Mesenchymal stem cell (in vitro differentiated cells and primary cell): ENCODE results near the gene ARHGEF7.
A peak's percentile ranks its signal among the peaks of the same experiment; 100 is the strongest.

Source experiments
- DNase-seq: peaks from one replicate; pipeline ENCODE4 v3.0.0-alpha.2; 2013
- H2AFZ ChIP-seq: one replicate; pipeline ENCODE4 v1.6.1; 2013; ENCODE audit warnings: low read depth, mild to moderate bottlenecking, control low read depth, inconsistent platforms, low read length, moderate library complexity
- H2AK5ac ChIP-seq: 2 replicates; pipeline ENCODE4 v1.6.1; 2013; ENCODE audit warnings: low read length, moderate library complexity, mild to moderate bottlenecking, inconsistent platforms; ENCODE audit not compliant: severe bottlenecking
- H2BK120ac ChIP-seq: one replicate; pipeline ENCODE4 v1.6.1; 2013; ENCODE audit warnings: low read depth, mild to moderate bottlenecking, inconsistent platforms, low read length, moderate library complexity
- H2BK12ac ChIP-seq, 2 experiments: one replicate each; pipeline ENCODE4 v1.6.1; 2013; ENCODE audit warnings: inconsistent platforms in 2 of 2, low read length in 2 of 2, mild to moderate bottlenecking in 2 of 2, moderate library complexity in 2 of 2, control low read depth in 1 of 2
- H2BK15ac ChIP-seq: one replicate; pipeline ENCODE4 v1.6.1; 2013; ENCODE audit warnings: mild to moderate bottlenecking, low read depth, inconsistent platforms; ENCODE audit not compliant: poor library complexity, severe bottlenecking
- H2BK5ac ChIP-seq: 2 replicates; pipeline ENCODE4 v1.6.1; 2013; ENCODE audit warnings: low read depth, mild to moderate bottlenecking, low read length, control low read depth, inconsistent platforms; ENCODE audit not compliant: poor library complexity, severe bottlenecking
- H3K14ac ChIP-seq, 2 experiments: one replicate each; pipeline ENCODE4 v1.6.1; 2013; ENCODE audit warnings: inconsistent platforms in 2 of 2, low read length in 2 of 2, control low read depth in 1 of 2, mild to moderate bottlenecking in 1 of 2, moderate library complexity in 1 of 2
- H3K18ac ChIP-seq, 2 experiments: one replicate each; pipeline ENCODE4 v1.6.1; 2013; ENCODE audit warnings: inconsistent platforms in 2 of 2, low read length in 2 of 2, control low read depth in 1 of 2, low read depth in 1 of 2, mild to moderate bottlenecking in 1 of 2
- H3K23ac ChIP-seq, 2 experiments: one replicate each; pipeline ENCODE4 v1.6.1; 2013; ENCODE audit warnings: inconsistent platforms in 2 of 2, low read length in 2 of 2, mild to moderate bottlenecking in 2 of 2, moderate library complexity in 2 of 2, control low read depth in 1 of 2
- H3K27ac ChIP-seq: 2 replicates; pipeline ENCODE4 v1.5.1; 2013; ENCODE audit warnings: mild to moderate bottlenecking, moderate library complexity, low read length, control low read depth, inconsistent platforms; ENCODE audit not compliant: poor library complexity, severe bottlenecking
- H3K27me3 ChIP-seq, 2 experiments: 2 replicates each; pipeline versions ENCODE4 v1.6.1 to v1.7.0; 2013; ENCODE audit warnings: low read length in 2 of 2, mild to moderate bottlenecking in 2 of 2, moderate library complexity in 2 of 2, control low read depth in 1 of 2, inconsistent platforms in 1 of 2; ENCODE audit not compliant: control insufficient read depth in 1 of 2, insufficient read depth in 1 of 2
- H3K36me3 ChIP-seq, 2 experiments: 2 replicates each; pipeline versions ENCODE4 v1.6.1 to v1.7.0; 2013; ENCODE audit warnings: low read length in 2 of 2, control low read depth in 1 of 2, inconsistent platforms in 1 of 2, low read depth in 1 of 2, mild to moderate bottlenecking in 1 of 2; ENCODE audit not compliant: insufficient read depth in 2 of 2, control insufficient read depth in 1 of 2
- H3K4ac ChIP-seq, 2 experiments: one replicate each; pipeline ENCODE4 v1.6.1; 2013; ENCODE audit warnings: inconsistent platforms in 2 of 2, low read length in 2 of 2, mild to moderate bottlenecking in 2 of 2, moderate library complexity in 2 of 2, control low read depth in 1 of 2, low read depth in 1 of 2
- H3K4me1 ChIP-seq: 2 replicates; pipeline ENCODE4 v1.6.1; 2013; ENCODE audit warnings: low read depth, low read length, control low read depth; ENCODE audit not compliant: control insufficient read depth, insufficient read depth
- H3K4me2 ChIP-seq: 2 replicates; pipeline ENCODE4 v1.6.1; 2013; ENCODE audit warnings: low read length, mild to moderate bottlenecking, inconsistent platforms; ENCODE audit not compliant: poor library complexity, severe bottlenecking
- H3K4me3 ChIP-seq, 2 experiments: 2 replicates each; pipeline versions ENCODE4 v1.5.1 to v1.7.0; 2013; ENCODE audit warnings: low read length in 2 of 2, mild to moderate bottlenecking in 2 of 2, control low read depth in 1 of 2, low read depth in 1 of 2; ENCODE audit not compliant: insufficient read depth in 1 of 2
- H3K79me1 ChIP-seq: replicated peaks from 2 replicates; pipeline ENCODE4 v1.6.1; 2013; ENCODE audit warnings: mild to moderate bottlenecking, control low read depth, low read length, inconsistent platforms; ENCODE audit not compliant: poor library complexity, severe bottlenecking
- H3K9ac ChIP-seq: 2 replicates; pipeline ENCODE4 v1.7.0; 2013; ENCODE audit warnings: mild to moderate bottlenecking, low read length, moderate library complexity
- H3K9me3 ChIP-seq: 2 replicates; pipeline ENCODE4 v1.7.0; 2013; ENCODE audit warnings: mild to moderate bottlenecking, low read length; ENCODE audit not compliant: control insufficient read depth
- H4K8ac ChIP-seq: one replicate; pipeline ENCODE4 v1.6.1; 2013; ENCODE audit warnings: inconsistent platforms, mild to moderate bottlenecking, low read length, moderate library complexity
- H4K91ac ChIP-seq: one replicate; pipeline ENCODE4 v1.6.1; 2013; ENCODE audit warnings: mild to moderate bottlenecking, low read length, inconsistent platforms
- WGBS: methylation state at CpG from one replicate; pipeline ENCODE4 v1.1.7; 2013; ENCODE audit warnings: mixed read lengths; 5-methylcytosine and 5-hydroxymethylcytosine counted together

Gene ARHGEF7

GRCh38 chr13:111202156-111202621 is 87.1 kb downstream of the ARHGEF7 start:
- Histone ChIP-seq H2AK5ac (peak overlapping the region; percentile 88), H3K18ac (peak overlapping the region; percentile 2 to 69), H3K4ac (no peak overlapping the region), H4K8ac (no peak overlapping the region), H3K9ac (no peak overlapping the region), H2BK15ac (no peak overlapping the region), H3K36me3 (peaks cover 12 to 14% of the 10 kb centered on the region in 2 experiments), H2BK5ac (peak overlapping the region; percentile 61), H3K14ac (peak overlapping the region in 1 of 2 experiments; percentile 68), H3K9me3 (no peaks in the 10 kb centered on the region), H3K27ac (peak overlapping the region; percentile 91), H3K4me3 (no peak overlapping the region), H3K4me2 (peak overlapping the region; percentile 47), H3K79me1 (peaks cover 29% of the 10 kb centered on the region), H3K4me1 (peaks cover 26% of the 10 kb centered on the region), H3K27me3 (no peaks in the 10 kb centered on the region), H3K23ac (peak overlapping the region in 1 of 2 experiments; percentile 38), H4K91ac (no peak overlapping the region), H2AFZ (no peak overlapping the region), H2BK12ac (peak overlapping the region in 1 of 2 experiments; percentile 82), H2BK120ac (no peak overlapping the region)
- WGBS: 86% methylated on average over 3 of the region's 4 CpGs
- no peak for DNase-seq

- Histone ChIP-seq H3K4me2 (no peak overlapping the region), H4K91ac (no peak overlapping the region)
These were observed 87.6 kb downstream of the ARHGEF7 start for GRCh38 chr13:111202745-111203144.

GRCh38 chr13:111203736-111204389 is 88.8 kb downstream of the ARHGEF7 start:
- Histone ChIP-seq H3K79me1 (peaks cover 28% of the 10 kb centered on the region), H3K14ac (peak overlapping the region in 1 of 2 experiments; percentile 55), H4K91ac (peak overlapping the region; percentile 85), H3K27me3 (no peaks in the 10 kb centered on the region), H2AFZ (no peak overlapping the region), H2BK12ac (peak overlapping the region; percentile 39 to 90), H3K27ac (peak overlapping the region; percentile 13), H3K9ac (peak overlapping the region; percentile 64), H2BK15ac (peak overlapping the region; percentile 30), H3K4me3 (peak overlapping the region in 1 of 2 experiments; percentile 68), H3K36me3 (peaks cover 10 to 13% of the 10 kb centered on the region in 2 experiments), H3K4me1 (peaks cover 31% of the 10 kb centered on the region), H3K9me3 (no peaks in the 10 kb centered on the region), H3K4ac (peak overlapping the region in 1 of 2 experiments; percentile 80), H3K23ac (peak overlapping the region in 1 of 2 experiments; percentile 26), H4K8ac (peak overlapping the region; percentile 69), H2BK5ac (no peak overlapping the region), H3K4me2 (peak overlapping the region; percentile 31), H3K18ac (peak overlapping the region; percentile 55 to 88), H2AK5ac (peak overlapping the region; percentile 49), H2BK120ac (no peak overlapping the region)
- WGBS: 75% methylated on average over 11 of the region's 11 CpGs
- no peak for DNase-seq

More at GRCh38 chr13:111202745-111203144, 87.6 kb downstream of the ARHGEF7 start:
- H3K23ac ChIP-seq: no peak overlapping the region
- no peak overlapping the region for H2AK5ac ChIP-seq
- H3K4ac ChIP-seq: no peak overlapping the region
- H3K14ac ChIP-seq: no peak overlapping the region
- WGBS: 60% methylated on average over 1 of the region's 1 CpG
- no peak overlapping the region for H2BK15ac ChIP-seq
- H2BK5ac ChIP-seq: no peak overlapping the region
- no peak overlapping the region for H2BK12ac ChIP-seq
- H3K4me3 ChIP-seq: no peak overlapping the region
- H3K9ac ChIP-seq: no peak overlapping the region
- no peaks in the 10 kb centered on the region for H3K9me3 ChIP-seq
- no peak overlapping the region for H3K27ac ChIP-seq
- no peak overlapping the region for H3K18ac ChIP-seq
- H3K79me1 ChIP-seq: peaks cover 28% of the 10 kb centered on the region
- no peak overlapping the region for H2BK120ac ChIP-seq
- H3K36me3 ChIP-seq: peaks cover 12% of the 10 kb centered on the region in 2 experiments
- no peaks in the 10 kb centered on the region for H3K27me3 ChIP-seq
- peak; percentile 86 for DNase-seq
- H3K4me1 ChIP-seq: peaks cover 27% of the 10 kb centered on the region
- H2AFZ ChIP-seq: no peak overlapping the region
- H4K8ac ChIP-seq: no peak overlapping the region

- peak overlapping the region; percentile 60 for H2BK15ac ChIP-seq
- WGBS: 56% methylated on average over 12 of the region's 16 CpGs
- H3K23ac ChIP-seq: peak overlapping the region; percentile 15 to 29
- H3K27me3 ChIP-seq: no peaks in the 10 kb centered on the region
- DNase-seq: peak; percentile 81
- peak overlapping the region; percentile 67 to 88 for H3K18ac ChIP-seq
- peak overlapping the region; percentile 37 for H2AK5ac ChIP-seq
- H2BK12ac ChIP-seq: peak overlapping the region; percentile 46 to 98
- H3K14ac ChIP-seq: peak overlapping the region in 1 of 2 experiments; percentile 57
- peaks cover 23% of the 10 kb centered on the region for H3K79me1 ChIP-seq
- peak overlapping the region; percentile 54 for H2BK120ac ChIP-seq
- H4K8ac ChIP-seq: peak overlapping the region; percentile 59
- peaks cover 32% of the 10 kb centered on the region for H3K4me1 ChIP-seq
- peak overlapping the region; percentile 92 for H4K91ac ChIP-seq
- H3K4ac ChIP-seq: peak overlapping the region in 1 of 2 experiments; percentile 79
- H2AFZ ChIP-seq: no peak overlapping the region
- peak overlapping the region in 1 of 2 experiments; percentile 68 for H3K4me3 ChIP-seq
- H3K9me3 ChIP-seq: no peaks in the 10 kb centered on the region
- no peak overlapping the region for H2BK5ac ChIP-seq
- H3K4me2 ChIP-seq: peak overlapping the region; percentile 57
- peak overlapping the region; percentile 64 for H3K9ac ChIP-seq
- peak overlapping the region; percentile 44 for H3K27ac ChIP-seq
- H3K36me3 ChIP-seq: peaks cover 8 to 11% of the 10 kb centered on the region in 2 experiments
These were observed 89.5 kb downstream of the ARHGEF7 start for GRCh38 chr13:111204438-111205177.
